B cell (primary cell): ENCODE measurements around the gene PNPLA6. TPM values are rescaled to one million over a fixed set of nuclear protein-coding genes. Genes with fewer than 3 reads are reported as not detected.

ENCODE experiments used
- ATAC-seq: fragments of 200-7000 bp; cut with Tn5 transposase; one replicate; pipeline ENCODE4 v1.10.0; 2021; ENCODE audit warnings: low read depth, mild to moderate bottlenecking, moderate number of reproducible peaks, moderate library complexity
- CTCF ChIA-PET: fragments of 350-600 bp; sonication (Branson Sonifier 250); formaldehyde crosslinking; loops from one replicate; lab custom pipeline; 2021; ENCODE audit warnings: antibody characterized with exemption, inconsistent platforms; lab: Charles Lee
- POLR2A ChIA-PET: fragments of 350-600 bp; sonication (Branson Sonifier 250); formaldehyde crosslinking; loops from one replicate; lab custom pipeline; 2021; ENCODE audit warnings: antibody characterized with exemption; lab: Charles Lee
- DNase-seq: peaks from one replicate; pipeline ENCODE4 v3.0.0; 2013
- H2AFZ ChIP-seq: 2 replicates; pipeline ENCODE4 v1.6.1; 2012; ENCODE audit warnings: mild to moderate bottlenecking, low read depth, low read length; ENCODE audit not compliant: insufficient read depth, poor library complexity, severe bottlenecking
- H3K27ac ChIP-seq, 2 donors: 1 replicate in 1 of 2; 2 replicates in 1 of 2; pipeline ENCODE4 v1.5.1; 2012 to 2013; ENCODE audit warnings: low read length in 2 of 2, mild to moderate bottlenecking in 2 of 2, moderate library complexity in 1 of 2
- H3K27me3 ChIP-seq, 4 experiments: fragments of 200-600 bp in 1 of 4; sonication (generic) in 1 of 4; replicated peaks in 1 of 4; 1 replicate in 2 of 4; 2 replicates in 2 of 4; pipeline versions ENCODE4 v1.6.1 to v1.7.0; 2013 to 2016; ENCODE audit warnings: low read length in 3 of 4, mild to moderate bottlenecking in 2 of 4, mixed read lengths in 1 of 4, moderate library complexity in 1 of 4; ENCODE audit not compliant: insufficient read depth in 4 of 4, control insufficient read depth in 3 of 4; ENCODE audit errors: control extremely low read depth in 1 of 4
- H3K36me3 ChIP-seq, 2 experiments: replicated peaks in 1 of 2; 1 replicate in 1 of 2; 2 replicates in 1 of 2; pipeline versions ENCODE4 v1.6.1 to v1.7.1; 2013; ENCODE audit warnings: low read length in 1 of 2; ENCODE audit not compliant: insufficient read depth in 2 of 2, control insufficient read depth in 1 of 2; ENCODE audit errors: control extremely low read depth in 1 of 2, extremely low read depth in 1 of 2
- H3K4me1 ChIP-seq, 2 donors: fragments of 200-600 bp in 1 of 2; sonication (generic) in 1 of 2; 1 replicate in 1 of 2; 2 replicates in 1 of 2; pipeline versions ENCODE4 v1.5.1 to v1.6.1; 2013 to 2017; ENCODE audit warnings: low read length in 2 of 2; ENCODE audit not compliant: control insufficient read depth in 2 of 2, insufficient read depth in 2 of 2
- H3K4me2 ChIP-seq: replicated peaks from 2 replicates; pipeline ENCODE3; 2012; ENCODE audit warnings: mild to moderate bottlenecking, low read depth, low read length; ENCODE audit not compliant: poor library complexity, severe bottlenecking
- H3K4me3 ChIP-seq, 5 experiments: fragments of 200-600 bp in 1 of 5; sonication (generic) in 1 of 5; 1 replicate in 3 of 5; 2 replicates in 2 of 5; pipeline versions ENCODE4 v1.5.1 to v1.7.0; 2011 to 2016; ENCODE audit warnings: low read length in 4 of 5, mild to moderate bottlenecking in 4 of 5, low read depth in 2 of 5, control low read depth in 1 of 5, moderate library complexity in 1 of 5; ENCODE audit not compliant: insufficient read depth in 1 of 5; ENCODE audit errors: control extremely low read depth in 1 of 5, extremely low read depth in 1 of 5
- H3K79me2 ChIP-seq: fragments of 200-600 bp; sonication (generic); one replicate; pipeline ENCODE4 v1.6.0; 2016; ENCODE audit warnings: low read length; ENCODE audit not compliant: control insufficient read depth, insufficient read depth
- H3K9ac ChIP-seq: fragments of 200-600 bp; sonication (generic); 2 replicates; pipeline ENCODE4 v1.6.1; 2017; ENCODE audit warnings: mild to moderate bottlenecking, low read length, moderate library complexity
- H3K9me3 ChIP-seq, 3 donors: one replicate each; pipeline versions ENCODE4 v1.6.1 to v1.7.1; 2013; ENCODE audit warnings: low read length in 2 of 3; ENCODE audit not compliant: control insufficient read depth in 2 of 3, insufficient read depth in 1 of 3; ENCODE audit errors: control extremely low read depth in 1 of 3
- H4K20me1 ChIP-seq: 2 replicates; pipeline ENCODE4 v1.6.0; 2012; ENCODE audit warnings: mild to moderate bottlenecking, low read length; ENCODE audit not compliant: insufficient read depth, control insufficient read depth, poor library complexity, severe bottlenecking
- H3K27ac Mint-ChIP-seq: one replicate; pipeline ENCODE4 v1.8.0; 2021; ENCODE audit warnings: mixed read lengths
- H3K27me3 Mint-ChIP-seq: one replicate; pipeline ENCODE4 v1.8.0; 2021; ENCODE audit warnings: mixed read lengths
- H3K4me1 Mint-ChIP-seq: one replicate; pipeline ENCODE4 v1.8.0; 2021; ENCODE audit warnings: mixed read lengths
- H3K4me3 Mint-ChIP-seq: one replicate; pipeline ENCODE4 v1.8.0; 2021; ENCODE audit warnings: mixed read lengths
- H3K9me3 Mint-ChIP-seq: one replicate; pipeline ENCODE4 v1.8.0; 2022; ENCODE audit warnings: mixed read lengths; ENCODE audit not compliant: insufficient read depth
- CTCF ChIP-seq: fragments of 200-600 bp; IDR thresholded peaks from one replicate; pipeline ENCODE4 v1.8.0; 2022; ENCODE audit warnings: antibody characterized with exemption, mild to moderate bottlenecking
- EZH2 ChIP-seq: IDR thresholded peaks from 2 replicates; pipeline ENCODE4 v1.6.1; 2012; ENCODE audit warnings: borderline replicate concordance, low read depth, mild to moderate bottlenecking, moderate library complexity, low read length; ENCODE audit not compliant: insufficient read depth, poor library complexity, severe bottlenecking
- WGBS: methylation state at CpG from one replicate; pipeline ENCODE4 v1.1.5; 2013; ENCODE audit warnings: missing lambda C conversion rate; ENCODE audit not compliant: insufficient coverage; 5-methylcytosine and 5-hydroxymethylcytosine counted together
- intact Hi-C: fragments of 100-400 bp; cut with micrococcal nuclease; formaldehyde crosslinking; loops from one replicate; pipeline ENCODE4 v1.10.0; 2022
- polyA plus RNA-seq: library from polyadenylated mRNA; depleted of rRNA; stranded (reverse); fragments of >200 nt; gene quantifications from 2 replicates; pipeline ENCODE4 v1.2.3, GENCODE V29; 2012
- total RNA-seq, 2 donors: library from RNA; stranded (reverse); fragments of 120-200 nt in 1 of 2; gene quantifications; 1 replicate in 1 of 2; 2 replicates in 1 of 2; pipeline versions ENCODE4 v1.2.3 to v1.2.4, GENCODE V29; 2013 to 2022

The PNPLA6 gene
- total and polyA plus RNA-seq, 2 donors (not counting 1 experiment from before 2014, with no cell fraction given): 102 to 149 TPM

DNA sequence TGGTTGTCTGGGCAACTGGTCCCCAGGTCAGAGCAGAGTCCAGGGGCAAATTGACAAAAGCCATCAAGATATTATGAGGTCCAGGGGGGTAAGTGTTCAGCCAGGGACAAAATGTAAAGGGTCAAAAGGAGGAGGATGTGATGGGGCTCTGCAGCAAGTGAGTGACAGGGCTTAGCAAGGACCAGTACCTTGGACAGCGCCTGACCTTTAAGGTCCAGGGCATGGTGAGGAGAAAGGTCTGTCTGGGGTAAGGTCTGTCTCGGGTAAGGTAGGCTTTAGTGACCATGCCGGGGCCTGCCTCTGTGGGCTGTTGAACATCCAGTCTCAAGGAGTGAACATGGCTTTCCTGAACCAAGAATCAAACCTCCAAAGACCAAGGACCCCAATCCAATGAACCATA, 25.9 kb upstream of the PNPLA6 start:
- DNase-seq: no peak
- ChIA-PET CTCF (no interaction called here), POLR2A (no interaction called here)
- intact Hi-C loops: no loop called here
- no peak overlapping the region for H3K4me3 Mint-ChIP-seq
- TF ChIP-seq EZH2 (no peak), CTCF (no peak)
- Histone ChIP-seq H3K36me3 (no peaks in the 10 kb centered on the region), H3K4me3 (no peak overlapping the region), H3K9me3 (peaks cover 0 to 13% (median 0%) of the 10 kb centered on the region in 3 donors), H4K20me1 (no peaks in the 10 kb centered on the region), H3K9ac (no peak overlapping the region), H3K27ac (no peak overlapping the region), H3K4me1 (peaks cover 12% of the 10 kb centered on the region in 2 donors), H3K79me2 (no peaks in the 10 kb centered on the region), H3K4me2 (no peak overlapping the region), H3K27me3 (peaks cover 0 to 33% (median 10%) of the 10 kb centered on the region in 4 experiments), H2AFZ (no peak overlapping the region)
- H3K27me3 Mint-ChIP-seq: peaks cover 32% of the 10 kb centered on the region
- H3K9me3 Mint-ChIP-seq: no peaks in the 10 kb centered on the region
- WGBS: 30% methylated on average over 1 of the region's 3 CpGs
- peaks cover 12% of the 10 kb centered on the region for H3K4me1 Mint-ChIP-seq
- no peak overlapping the region for H3K27ac Mint-ChIP-seq
- ATAC-seq: no peak

DNA sequence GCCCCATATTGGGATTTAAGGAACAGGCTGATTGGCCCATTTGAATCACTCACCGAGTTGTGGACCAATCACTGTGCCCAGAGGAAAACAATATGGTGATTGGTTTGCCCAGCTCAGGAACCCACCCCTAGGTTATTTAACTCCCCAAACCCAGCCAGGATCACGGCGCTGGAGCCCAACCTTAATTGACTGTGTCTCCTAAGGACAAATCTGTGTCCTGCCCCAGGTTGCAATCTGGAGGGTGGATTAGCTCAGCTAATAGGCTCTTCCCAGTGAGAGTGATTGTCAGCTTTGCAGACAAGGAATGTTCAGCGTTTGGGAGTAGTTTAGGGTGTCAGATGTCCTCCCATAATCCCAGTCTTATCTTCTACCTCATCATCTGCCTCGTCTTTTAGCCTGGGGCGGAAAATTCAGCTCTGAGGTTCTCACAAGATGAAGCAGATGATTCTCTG, 23.1 kb upstream of the PNPLA6 start:
- H3K79me2 ChIP-seq: peaks cover 4% of the 10 kb centered on the region
- WGBS: 100% methylated on average over 2 of the region's 6 CpGs
- no peak overlapping the region for H3K9ac ChIP-seq
- no peaks in the 10 kb centered on the region for H4K20me1 ChIP-seq
- DNase-seq: no peak
- H3K4me1 ChIP-seq: peaks cover 9 to 14% of the 10 kb centered on the region in 2 donors
- ChIA-PET CTCF (interaction anchor here (0.6 kb wide), 2 partner anchors 55 to 212 kb away, joined by 3 read pairs; no protein-coding TSS in a partner anchor), POLR2A (interaction anchor here (0.5 kb wide), 1 partner anchor 11 kb away, joined by 3 read pairs; no protein-coding TSS in a partner anchor)
- no peak overlapping the region for H3K4me3 Mint-ChIP-seq
- no peak overlapping the region for H3K27ac ChIP-seq
- no peak overlapping the region for H3K4me3 ChIP-seq
- peaks cover 12% of the 10 kb centered on the region for H3K4me1 Mint-ChIP-seq
- H3K36me3 ChIP-seq: no peaks in the 10 kb centered on the region
- intact Hi-C loops: no loop called here
- no peak for TF ChIP-seq EZH2
- no peak for TF ChIP-seq CTCF
- H3K4me2 ChIP-seq: no peak overlapping the region
- peaks cover 25% of the 10 kb centered on the region for H3K27me3 Mint-ChIP-seq
- ATAC-seq: no peak
- no peak overlapping the region for H2AFZ ChIP-seq
- no peak overlapping the region for H3K27ac Mint-ChIP-seq
- no peaks in the 10 kb centered on the region for H3K9me3 ChIP-seq
- H3K9me3 Mint-ChIP-seq: no peaks in the 10 kb centered on the region
- peaks cover 0 to 8% (median 0%) of the 10 kb centered on the region in 4 experiments for H3K27me3 ChIP-seq
